GM12872 (cell line): ENCODE data around the gene LGR4.

ENCODE experiments used
- CTCF ChIP-seq: IDR thresholded peaks from 3 replicates; pipeline ENCODE4 v1.5.1; 2011; ENCODE audit warnings: low read depth, mild to moderate bottlenecking, low read length, moderate library complexity; ENCODE audit not compliant: insufficient read depth

Gene LGR4

GRCh38 chr11:27347359-27348339 is 124.9 kb downstream of the LGR4 start:
- TF ChIP-seq CTCF = no peak

GRCh38 chr11:27339941-27340340 is 132.6 kb downstream of the LGR4 start:
- TF ChIP-seq CTCF = no peak

GRCh38 chr11:27331981-27332380 is 140.6 kb downstream of the LGR4 start:
- no peak for TF ChIP-seq CTCF

GRCh38 chr11:27330633-27331270 is 141.8 kb downstream of the LGR4 start:
- no peak for TF ChIP-seq CTCF

GRCh38 chr11:27329867-27330632 is 142.5 kb downstream of the LGR4 start:
- TF ChIP-seq CTCF = no peak

- TF ChIP-seq CTCF = no peak
Measured at GRCh38 chr11:27328614-27329013, 144.0 kb downstream of the LGR4 start.

- TF ChIP-seq CTCF = no peak
Measured at GRCh38 chr11:27319072-27319471, 153.5 kb downstream of the LGR4 start.
